Suprapubic skin (tissue), 4 donors: ENCODE results near the gene DPEP2. TPM values are rescaled to one million over a fixed set of nuclear protein-coding genes. Genes with fewer than 3 reads are reported as not detected.

Source experiments
- DNase-seq, 2 donors: peaks; one replicate each; pipeline ENCODE4 v3.0.0-alpha.2; 2019; ENCODE audit warnings: low spot score in 2 of 2
- H3K27ac ChIP-seq: fragments of 200-600 bp; sonication (generic); one replicate; pipeline ENCODE4 v1.5.1; 2019
- H3K27me3 ChIP-seq: fragments of 200-600 bp; sonication (generic); one replicate; pipeline ENCODE4 v1.5.1; 2019
- H3K36me3 ChIP-seq: fragments of 200-600 bp; sonication (generic); one replicate; pipeline ENCODE4 v1.5.1; 2019
- H3K4me1 ChIP-seq: fragments of 200-600 bp; sonication (generic); one replicate; pipeline ENCODE4 v1.5.1; 2019
- H3K4me3 ChIP-seq: fragments of 200-600 bp; sonication (generic); one replicate; pipeline ENCODE4 v1.5.1; 2019; ENCODE audit warnings: mild to moderate bottlenecking
- H3K9me3 ChIP-seq: fragments of 200-600 bp; sonication (generic); one replicate; pipeline ENCODE4 v1.5.1; 2019
- EP300 ChIP-seq: sonication (generic); formaldehyde crosslinking; IDR thresholded peaks from one replicate; pipeline ENCODE4 v1.6.1; 2017; ENCODE audit warnings: antibody characterized with exemption
- POLR2A ChIP-seq, 2 donors: fragments of 450-650 bp; IDR thresholded peaks; one replicate each; pipeline ENCODE4 v1.6.1; 2017; ENCODE audit warnings: antibody characterized with exemption in 2 of 2, mild to moderate bottlenecking in 2 of 2, moderate library complexity in 2 of 2
- POLR2AphosphoS5 ChIP-seq, 3 donors: sonication (generic); formaldehyde crosslinking; IDR thresholded peaks; one replicate each; pipeline ENCODE4 v1.6.1; 2017; ENCODE audit warnings: antibody characterized with exemption in 3 of 3
- WGBS: methylation state at CpG from one replicate; pipeline ENCODE4 v1.1.5; 2018; 5-methylcytosine and 5-hydroxymethylcytosine counted together
- total RNA-seq, 4 donors: library from RNA; depleted of rRNA; stranded (reverse); fragments of >200 nt; gene quantifications; one replicate each; pipeline ENCODE4 v1.1.0, GENCODE V29; 2016
- TF ChIP-seq, protein P1 (sequence below), 2 donors: fragments of 200-600 bp in 1 of 2; fragments of 450-650 bp in 1 of 2; sonication (generic) in 1 of 2; IDR thresholded peaks; one replicate each; pipeline ENCODE4 v1.5.1; 2016 to 2019; ENCODE audit warnings: antibody characterized with exemption in 2 of 2, mild to moderate bottlenecking in 1 of 2, moderate library complexity in 1 of 2

Gene DPEP2
- total RNA-seq, 4 donors from 2014 or later: 0.56 TPM; not detected in 3

DNA sequence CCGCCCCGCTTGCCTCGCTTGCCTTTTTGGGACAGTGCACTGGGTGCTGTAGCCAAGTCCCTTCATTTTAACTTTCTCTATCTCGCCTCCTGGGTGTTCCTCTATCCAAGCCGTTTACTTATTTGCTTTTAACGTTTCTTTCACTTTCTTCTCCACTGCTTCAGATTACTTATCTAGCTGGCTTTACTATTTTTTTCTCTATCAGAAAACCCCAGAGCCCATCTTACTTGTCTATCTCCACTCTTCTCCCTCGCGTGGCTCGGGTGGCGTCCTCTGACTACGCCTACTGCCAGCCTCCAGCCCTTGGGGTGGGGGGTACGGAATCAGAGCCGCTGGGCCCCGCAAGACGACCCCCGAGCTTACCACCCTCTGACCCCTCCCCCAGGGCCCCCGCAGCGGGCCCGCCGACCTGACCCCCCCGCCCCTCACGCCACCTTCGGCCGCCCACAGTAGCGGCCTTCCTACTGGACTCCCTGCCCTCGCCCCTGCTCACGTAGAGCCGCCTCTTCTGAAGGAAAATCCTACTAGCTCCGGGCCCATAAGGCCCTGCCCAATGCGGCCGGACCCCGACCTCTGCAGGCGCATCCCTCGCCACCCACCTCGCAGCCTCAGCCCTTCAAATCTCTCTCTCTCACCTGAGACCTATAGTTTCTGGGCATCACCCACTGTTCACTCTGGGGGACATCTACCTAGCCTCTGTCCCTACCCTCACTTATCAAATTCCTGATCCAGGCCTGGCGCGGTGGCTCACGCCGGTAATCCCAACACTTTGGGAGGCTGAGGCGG, 29.8 kb downstream of the DPEP2 start:
- TF ChIP-seq POLR2AphosphoS5 (IDR thresholded peaks at IDR 0.05) (no peak), EP300 (no peak), POLR2A (IDR thresholded peaks at IDR 0.05) (no peak)
- TF ChIP-seq, protein P1, sequence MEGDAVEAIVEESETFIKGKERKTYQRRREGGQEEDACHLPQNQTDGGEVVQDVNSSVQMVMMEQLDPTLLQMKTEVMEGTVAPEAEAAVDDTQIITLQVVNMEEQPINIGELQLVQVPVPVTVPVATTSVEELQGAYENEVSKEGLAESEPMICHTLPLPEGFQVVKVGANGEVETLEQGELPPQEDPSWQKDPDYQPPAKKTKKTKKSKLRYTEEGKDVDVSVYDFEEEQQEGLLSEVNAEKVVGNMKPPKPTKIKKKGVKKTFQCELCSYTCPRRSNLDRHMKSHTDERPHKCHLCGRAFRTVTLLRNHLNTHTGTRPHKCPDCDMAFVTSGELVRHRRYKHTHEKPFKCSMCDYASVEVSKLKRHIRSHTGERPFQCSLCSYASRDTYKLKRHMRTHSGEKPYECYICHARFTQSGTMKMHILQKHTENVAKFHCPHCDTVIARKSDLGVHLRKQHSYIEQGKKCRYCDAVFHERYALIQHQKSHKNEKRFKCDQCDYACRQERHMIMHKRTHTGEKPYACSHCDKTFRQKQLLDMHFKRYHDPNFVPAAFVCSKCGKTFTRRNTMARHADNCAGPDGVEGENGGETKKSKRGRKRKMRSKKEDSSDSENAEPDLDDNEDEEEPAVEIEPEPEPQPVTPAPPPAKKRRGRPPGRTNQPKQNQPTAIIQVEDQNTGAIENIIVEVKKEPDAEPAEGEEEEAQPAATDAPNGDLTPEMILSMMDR (IDR thresholded peaks at IDR 0.05): no peak
- Histone ChIP-seq H3K9me3 (no peaks in the 10 kb centered on the region), H3K36me3 (no peaks in the 10 kb centered on the region), H3K27me3 (no peaks in the 10 kb centered on the region), H3K27ac (peak overlapping the region; percentile 95), H3K4me3 (peak overlapping the region; percentile 74), H3K4me1 (peaks cover 38% of the 10 kb centered on the region)
- 45% methylated on average over 37 of the region's 40 CpGs for WGBS
- DNase-seq: peak in 1 of 2 donors; percentile 64

DNA sequence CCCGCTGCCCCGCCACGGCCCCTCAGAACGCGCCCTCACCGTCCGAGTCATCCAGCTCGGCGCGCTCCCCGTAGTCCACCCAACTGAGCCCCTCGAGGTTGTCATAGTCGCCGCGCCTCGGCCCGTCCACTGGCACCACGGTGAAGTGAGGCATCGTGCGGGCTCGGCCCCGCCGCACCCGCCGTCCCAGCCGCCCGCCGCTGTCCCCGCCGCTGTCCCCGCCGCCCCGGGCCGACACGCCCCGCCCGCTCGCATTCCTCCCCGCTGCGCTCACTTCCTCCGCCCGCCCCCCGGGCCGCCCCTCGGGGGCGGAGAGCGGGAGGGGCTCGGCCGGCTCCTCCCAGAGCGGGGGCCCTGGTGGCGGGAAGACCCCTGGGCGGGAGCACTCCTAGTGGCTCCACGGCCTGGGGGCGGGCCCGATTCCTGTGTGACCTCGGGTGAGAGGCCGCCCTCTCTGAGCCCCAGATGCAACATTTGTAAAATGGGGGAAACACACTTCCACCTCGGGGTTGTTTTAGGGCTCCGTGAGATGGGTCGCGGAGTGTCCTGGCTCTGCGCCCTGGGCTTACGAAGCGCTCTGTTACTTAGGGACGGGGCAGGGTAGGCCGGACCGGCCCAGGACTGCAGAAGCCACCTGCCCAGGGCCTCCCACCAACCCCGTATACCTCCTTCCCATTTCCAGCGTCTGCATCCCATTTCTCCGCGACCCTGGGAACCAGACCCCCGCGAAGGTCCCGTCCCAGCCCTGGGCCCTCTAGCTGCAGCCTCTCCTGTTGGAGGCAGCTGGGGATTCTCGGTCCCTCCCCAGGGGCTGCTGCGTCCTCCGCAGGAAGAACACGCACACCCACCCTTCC, 30.7 kb downstream of the DPEP2 start, which contains the start of gene SLC12A4:
Gene SLC12A4, minus strand, starts transcription at position 238 of the 854 bp plus-strand sequence. Its CDS starts 84 bp downstream, at position 154.
- Histone ChIP-seq H3K27me3 (no peaks in the 10 kb centered on the region), H3K9me3 (no peaks in the 10 kb centered on the region), H3K4me1 (peaks cover 45% of the 10 kb centered on the region), H3K4me3 (peak within 1 kb of the TSS; percentile 74), H3K36me3 (no peaks in the 10 kb centered on the region), H3K27ac (peak within 1 kb of the TSS; percentile 95)
- DNase-seq: peak; percentile 88 to 90
- TF ChIP-seq POLR2AphosphoS5 (IDR thresholded peaks at IDR 0.05) (peak in 2 of 3 donors; percentile 7 to 32), EP300 (no peak), POLR2A (IDR thresholded peaks at IDR 0.05) (peak; percentile 34 to 85)
- TF ChIP-seq, protein P1 (IDR thresholded peaks at IDR 0.05): no peak
- 0% methylated on average over 5 of the region's 78 CpGs for WGBS

DNA sequence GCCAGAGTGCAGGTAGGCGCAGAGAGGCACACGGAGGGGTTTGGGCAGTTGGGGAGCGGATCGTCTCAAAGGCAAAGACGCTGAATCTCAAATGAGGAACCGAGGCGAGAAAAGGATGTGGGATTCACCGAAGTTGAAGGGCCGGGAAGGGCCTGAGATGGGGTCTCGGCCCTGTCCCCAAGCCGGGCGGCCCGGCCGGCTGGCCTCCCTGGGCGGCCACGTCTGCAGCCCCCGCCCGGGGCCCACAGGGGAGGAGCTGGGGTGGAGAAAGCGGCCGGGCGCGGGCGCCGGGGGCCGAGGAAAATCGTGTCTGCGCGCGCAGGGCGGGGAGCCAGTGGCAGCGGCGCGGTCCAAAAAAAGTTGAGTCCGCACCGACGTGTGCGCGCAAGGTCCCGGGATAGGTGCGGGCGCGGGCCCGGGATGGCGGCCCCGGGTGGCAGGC, 31.3 kb downstream of the DPEP2 start:
- Histone ChIP-seq H3K9me3 (no peaks in the 10 kb centered on the region), H3K36me3 (no peaks in the 10 kb centered on the region), H3K4me1 (peaks cover 51% of the 10 kb centered on the region), H3K27ac (peak overlapping the region; percentile 95), H3K27me3 (no peaks in the 10 kb centered on the region), H3K4me3 (peak overlapping the region; percentile 74)
- TF ChIP-seq POLR2A (IDR thresholded peaks at IDR 0.05) (no peak), EP300 (no peak), POLR2AphosphoS5 (IDR thresholded peaks at IDR 0.05) (no peak)
- TF ChIP-seq, protein P1 (IDR thresholded peaks at IDR 0.05): no peak
- WGBS: 3% methylated on average over 10 of the region's 45 CpGs
- peak in 1 of 2 donors; percentile 71 for DNase-seq

DNA sequence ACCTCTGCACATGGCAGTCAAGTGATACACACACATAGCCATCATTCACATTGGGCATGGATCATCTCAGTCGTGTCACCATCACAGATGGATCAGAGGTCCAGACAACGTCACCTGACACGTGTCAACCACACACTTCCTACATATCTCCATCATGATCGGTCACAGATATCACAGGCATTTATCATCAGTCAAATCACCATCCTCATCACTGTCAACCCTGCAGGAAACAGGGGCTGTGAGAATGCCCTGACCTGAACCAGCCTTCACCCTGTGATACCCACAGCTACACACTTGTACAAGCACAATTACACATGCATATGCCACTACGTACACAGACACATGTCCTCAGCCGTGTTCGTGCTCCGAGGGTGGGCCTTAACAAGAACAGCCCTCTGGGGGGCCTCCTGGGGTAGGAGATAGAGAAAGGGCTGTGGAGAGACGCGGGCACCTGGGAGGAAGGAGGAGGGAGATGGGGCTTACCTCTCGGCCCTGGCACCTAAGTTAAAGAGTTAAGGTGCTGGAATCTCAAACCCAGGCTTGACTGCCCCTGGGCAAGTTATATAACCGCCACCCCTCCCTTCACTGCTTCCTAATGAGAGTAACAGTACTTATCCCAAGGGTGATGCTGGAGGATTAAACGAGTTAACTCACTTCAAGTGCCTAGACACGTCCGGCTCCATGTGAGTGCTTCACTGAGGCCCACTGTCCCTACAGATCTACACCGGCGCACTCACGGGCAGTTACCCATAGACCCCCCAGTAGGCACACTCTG, 31.9 kb downstream of the DPEP2 start:
- no peak for TF ChIP-seq POLR2A (IDR thresholded peaks at IDR 0.05)
- TF ChIP-seq, protein P1 (IDR thresholded peaks at IDR 0.05): no peak
- TF ChIP-seq EP300: no peak
- no peak for TF ChIP-seq POLR2AphosphoS5 (IDR thresholded peaks at IDR 0.05)
- H3K27ac ChIP-seq: peak overlapping the region; percentile 95
- DNase-seq: peak in 1 of 2 donors; percentile 62
- peak overlapping the region; percentile 74 for H3K4me3 ChIP-seq
- no peaks in the 10 kb centered on the region for H3K36me3 ChIP-seq
- no peaks in the 10 kb centered on the region for H3K9me3 ChIP-seq
- no peaks in the 10 kb centered on the region for H3K27me3 ChIP-seq
- H3K4me1 ChIP-seq: peaks cover 56% of the 10 kb centered on the region
- WGBS: 6% methylated on average over 16 of the region's 18 CpGs
